Heart left ventricle (tissue), 16 donors: ENCODE results near the gene CAMKMT. TPM values are rescaled to one million over a fixed set of nuclear protein-coding genes. Genes with fewer than 3 reads are reported as not detected.

Source experiments
- ATAC-seq, 4 donors: fragments of 200-7000 bp; cut with Tn5 transposase; one replicate each; pipeline ENCODE4 v1.9.1; 2020 to 2022; ENCODE audit warnings: moderate library complexity in 4 of 4, mild to moderate bottlenecking in 3 of 4, moderate number of reproducible peaks in 1 of 4
- DNase-seq, 5 donors: peaks; one replicate each; pipeline ENCODE4 v3.0.0-alpha.2; 2020
- H3K27ac ChIP-seq, 12 donors: fragments of 200-600 bp; sonication (generic) in 4 of 12; one replicate each; pipeline versions ENCODE4 v1.5.0 to v1.8.0; 2016 to 2022; ENCODE audit warnings: mild to moderate bottlenecking in 2 of 12
- H3K27me3 ChIP-seq, 9 donors: fragments of 200-600 bp; sonication (generic) in 2 of 9; one replicate each; pipeline versions ENCODE4 v1.5.1 to v1.8.0; 2016 to 2022; ENCODE audit warnings: mild to moderate bottlenecking in 3 of 9
- H3K36me3 ChIP-seq, 9 donors: fragments of 200-600 bp; sonication (generic) in 2 of 9; one replicate each; pipeline versions ENCODE4 v1.5.0 to v1.8.0; 2018 to 2022; ENCODE audit warnings: mild to moderate bottlenecking in 2 of 9
- H3K4me1 ChIP-seq, 12 donors: fragments of 200-600 bp; sonication (generic) in 4 of 12; one replicate each; pipeline versions ENCODE4 v1.5.0 to v1.8.0; 2016 to 2022; ENCODE audit warnings: mild to moderate bottlenecking in 3 of 12
- H3K4me3 ChIP-seq, 12 donors: fragments of 200-600 bp; sonication (generic) in 4 of 12; one replicate each; pipeline versions ENCODE4 v1.5.0 to v1.8.0; 2017 to 2022; ENCODE audit warnings: mild to moderate bottlenecking in 9 of 12, moderate library complexity in 4 of 12
- H3K9me3 ChIP-seq, 12 donors: fragments of 200-600 bp; sonication (generic) in 4 of 12; one replicate each; pipeline versions ENCODE4 v1.5.0 to v1.8.0; 2016 to 2022; ENCODE audit warnings: mild to moderate bottlenecking in 1 of 12
- POLR2A ChIP-seq, 2 donors: fragments of 450-650 bp; IDR thresholded peaks; one replicate each; pipeline ENCODE4 v1.6.1; 2017; ENCODE audit warnings: antibody characterized with exemption in 2 of 2, mild to moderate bottlenecking in 2 of 2, moderate library complexity in 2 of 2
- WGBS, 4 donors: extraction: QIAGEN DNeasy Blood & Tissue Kit in 2 of 4; methylation state at CpG; one replicate each; pipeline versions ENCODE4 v1.1.5 to v1.1.7; 2013 to 2018; 5-methylcytosine and 5-hydroxymethylcytosine counted together
- intact Hi-C, 10 donors: fragments of 100-400 bp; cut with DNase I; formaldehyde crosslinking; loops; one replicate each; pipeline versions ENCODE4 v1.11.1 to v1.14.2; 2022
- polyA plus RNA-seq, 2 donors: library from polyadenylated mRNA; stranded (reverse); fragments of 200-250 nt; gene quantifications; one replicate each; pipeline ENCODE4 v1.2.3, GENCODE V29; 2013
- total RNA-seq, 9 donors: library from RNA; depleted of rRNA in 2 of 9; stranded (reverse); fragments of >200 nt in 2 of 9; fragmentation: NEBNext Ultra II Directional in 3 of 9; extraction: Animal tissue kit (Norgen Biotek cat#: 25700) in 3 of 9; gene quantifications; one replicate each; pipeline versions ENCODE4 v1.1.0 to v1.2.4, GENCODE V29; 2016 to 2023
- TF ChIP-seq, protein P1 (sequence below), 12 donors: fragments of 200-600 bp; sonication (generic) in 4 of 12; IDR thresholded peaks; one replicate each; pipeline versions ENCODE4 v1.5.0 to v1.8.0; 2018 to 2022; ENCODE audit warnings: antibody characterized with exemption in 12 of 12, mild to moderate bottlenecking in 5 of 12
- donor health status: ischemic (EF 13 %, LVEDD 7.1; RV severe dilation, severe dysfunction).
- donor health status: healthy with polysubstance abuse.
- donor health status: DM: no; HTN: yes; CAD: no.
- donor health status: DM: no; HTN: no; CAD: no.
- donor health status: ischemic (EF 25% LVEDD 6.9; RV normal size, moderate dysfunction).
- donor health status: ischemic (EF 25% LVEDD 5.7; RV mildly dilated, moderate dysfunction).
- donor health status: healthy.
- donor health status: DM: yes; HTN: yes; CAD: no.
- donor health status: ischemic (EF 35%, LVEDD 5.7; RV mildly dilated, moderate dysfunction).
- donor health status: nonischemic (EF 11% LVEDD 7.7; RV severe dilation, severe dysfunction).
- donor health status: DM: yes; HTN: yes; CAD: no.
- donor health status: PGD.
- donor health status: ischemic (EF 29% LVEDD 5.4; RV normal size, mild dysfunction).
- donor health status: nonischemic (EF 23%, LVEDD 6.1; RV moderate dilation, normal function).

CAMKMT gene
- total and polyA plus RNA-seq, 11 donors: 2.5 to 10.1 (median 4.4) TPM

- peak in 1 of 4 donors; percentile 13 for ATAC-seq
- Histone ChIP-seq H3K27ac (no peak overlapping the region), H3K9me3 (no peaks in the 10 kb centered on the region), H3K4me3 (no peak overlapping the region), H3K27me3 (no peaks in the 10 kb centered on the region), H3K36me3 (no peaks in the 10 kb centered on the region), H3K4me1 (peaks cover 0 to 11% (median 0%) of the 10 kb centered on the region in 12 donors)
- no peak for DNase-seq
- 64 to 75% (median 70%) methylated on average over 4 of the region's 4 CpGs for WGBS, 4 donors
- no peak for TF ChIP-seq POLR2A (IDR thresholded peaks at IDR 0.05)
- TF ChIP-seq, protein P1, sequence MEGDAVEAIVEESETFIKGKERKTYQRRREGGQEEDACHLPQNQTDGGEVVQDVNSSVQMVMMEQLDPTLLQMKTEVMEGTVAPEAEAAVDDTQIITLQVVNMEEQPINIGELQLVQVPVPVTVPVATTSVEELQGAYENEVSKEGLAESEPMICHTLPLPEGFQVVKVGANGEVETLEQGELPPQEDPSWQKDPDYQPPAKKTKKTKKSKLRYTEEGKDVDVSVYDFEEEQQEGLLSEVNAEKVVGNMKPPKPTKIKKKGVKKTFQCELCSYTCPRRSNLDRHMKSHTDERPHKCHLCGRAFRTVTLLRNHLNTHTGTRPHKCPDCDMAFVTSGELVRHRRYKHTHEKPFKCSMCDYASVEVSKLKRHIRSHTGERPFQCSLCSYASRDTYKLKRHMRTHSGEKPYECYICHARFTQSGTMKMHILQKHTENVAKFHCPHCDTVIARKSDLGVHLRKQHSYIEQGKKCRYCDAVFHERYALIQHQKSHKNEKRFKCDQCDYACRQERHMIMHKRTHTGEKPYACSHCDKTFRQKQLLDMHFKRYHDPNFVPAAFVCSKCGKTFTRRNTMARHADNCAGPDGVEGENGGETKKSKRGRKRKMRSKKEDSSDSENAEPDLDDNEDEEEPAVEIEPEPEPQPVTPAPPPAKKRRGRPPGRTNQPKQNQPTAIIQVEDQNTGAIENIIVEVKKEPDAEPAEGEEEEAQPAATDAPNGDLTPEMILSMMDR (IDR thresholded peaks at IDR 0.05): no peak
- intact Hi-C loops: no loop called here
Observed at GRCh38 chr2:44679990-44680389, 318.2 kb downstream of the CAMKMT start.

DNA sequence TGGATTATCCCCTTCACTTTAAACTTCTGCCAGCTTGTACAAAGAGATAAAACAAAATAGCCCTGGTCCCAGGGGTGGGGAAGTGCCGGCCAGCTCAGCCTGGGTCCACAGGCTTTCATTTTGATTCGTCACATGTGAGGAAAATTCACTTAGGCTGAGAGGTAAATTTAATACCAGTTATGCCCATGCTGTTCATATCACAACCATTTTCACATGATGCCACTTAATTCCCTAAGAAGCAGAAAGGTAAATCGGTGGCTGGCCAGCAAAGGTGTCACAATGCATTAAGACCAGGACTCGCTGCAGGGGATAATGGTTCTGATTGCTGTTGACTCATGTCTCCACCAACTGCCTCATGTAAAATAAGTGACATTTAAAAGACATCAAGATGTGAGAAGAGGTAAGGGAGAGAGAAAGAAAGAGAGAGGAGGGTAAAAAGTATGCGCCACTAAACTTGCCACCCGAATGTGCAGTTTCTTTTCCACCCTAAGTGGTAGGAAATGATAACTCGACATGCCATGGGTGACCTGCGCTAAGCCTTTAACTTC lies 318.8 kb downstream of the CAMKMT start:
- ATAC-seq (no peak), DNase-seq (no peak)
- H3K27ac ChIP-seq: no peak overlapping the region
- H3K9me3 ChIP-seq: no peaks in the 10 kb centered on the region
- 76 to 87% (median 83%) methylated on average over 8 of the region's 8 CpGs for WGBS, 4 donors
- H3K27me3 ChIP-seq: no peaks in the 10 kb centered on the region
- peaks cover 0 to 11% (median 0%) of the 10 kb centered on the region in 12 donors for H3K4me1 ChIP-seq
- intact Hi-C loops: no loop called here
- no peaks in the 10 kb centered on the region for H3K36me3 ChIP-seq
- no peak for TF ChIP-seq POLR2A (IDR thresholded peaks at IDR 0.05)
- TF ChIP-seq, protein P1 (IDR thresholded peaks at IDR 0.05): no peak
- H3K4me3 ChIP-seq: no peak overlapping the region

- WGBS, 4 donors: 77 to 92% (median 78%) methylated on average over 5 of the region's 5 CpGs
- intact Hi-C loops: no loop called here
Observed at GRCh38 chr2:44680983-44681531, 319.3 kb downstream of the CAMKMT start.

GRCh38 chr2:44682459-44682858 lies 320.7 kb downstream of the CAMKMT start:
- ATAC-seq: no peak
- 85 to 91% (median 91%) methylated on average over 6 of the region's 6 CpGs for WGBS, 4 donors
- no peaks in the 10 kb centered on the region for H3K9me3 ChIP-seq

More at GRCh38 chr2:44680983-44681531, 319.3 kb downstream of the CAMKMT start:
- ATAC-seq (no peak), DNase-seq (no peak)
- H3K36me3 ChIP-seq: no peaks in the 10 kb centered on the region
- H3K4me1 ChIP-seq: peaks cover 0 to 11% (median 0%) of the 10 kb centered on the region in 12 donors
- TF ChIP-seq, protein P1 (IDR thresholded peaks at IDR 0.05): no peak
- no peak for TF ChIP-seq POLR2A (IDR thresholded peaks at IDR 0.05)
- no peaks in the 10 kb centered on the region for H3K27me3 ChIP-seq
- no peak overlapping the region for H3K4me3 ChIP-seq
- H3K27ac ChIP-seq: no peak overlapping the region
- no peaks in the 10 kb centered on the region for H3K9me3 ChIP-seq

More at GRCh38 chr2:44682459-44682858, 320.7 kb downstream of the CAMKMT start:
- H3K4me3 ChIP-seq: no peak overlapping the region
- no peak overlapping the region for H3K27ac ChIP-seq
- H3K36me3 ChIP-seq: no peaks in the 10 kb centered on the region
- peaks cover 0 to 11% (median 0%) of the 10 kb centered on the region in 12 donors for H3K4me1 ChIP-seq
- TF ChIP-seq, protein P1 (IDR thresholded peaks at IDR 0.05): no peak
- no peak for TF ChIP-seq POLR2A (IDR thresholded peaks at IDR 0.05)
- no peak for DNase-seq
- H3K27me3 ChIP-seq: no peaks in the 10 kb centered on the region
- intact Hi-C loops: no loop called here
